H1 (cell line): ENCODE measurements around the gene APOBEC2. TPM values are rescaled to one million over a fixed set of nuclear protein-coding genes. Genes with fewer than 3 reads are reported as not detected.

ENCODE experiments used
- BACH1 ChIP-seq: IDR thresholded peaks from 2 replicates; pipeline ENCODE4 v1.6.1; 2012; ENCODE audit warnings: low read length, improper control_type of control experiment
- HDAC2 ChIP-seq, 2 experiments: fragments of 300-600 bp in 1 of 2; sonication (generic) in 1 of 2; IDR thresholded peaks; 2 replicates each; pipeline ENCODE4 v1.6.1; 2011 to 2012; ENCODE audit warnings: low read depth in 2 of 2, low read length in 2 of 2, mild to moderate bottlenecking in 2 of 2, moderate library complexity in 2 of 2, borderline replicate concordance in 1 of 2, inconsistent platforms in 1 of 2
- JUN ChIP-seq: IDR thresholded peaks from 2 replicates; pipeline ENCODE4 v1.6.1; 2011; ENCODE audit warnings: low read depth, mild to moderate bottlenecking, improper control_type of control experiment, low read length
- RBBP5 ChIP-seq: IDR thresholded peaks from 2 replicates; pipeline ENCODE4 v1.7.1; 2012; ENCODE audit warnings: low read depth, mild to moderate bottlenecking, inconsistent platforms, low read length, moderate library complexity, borderline replicate concordance
- RFX5 ChIP-seq: IDR thresholded peaks from 2 replicates; pipeline ENCODE4 v1.6.1; 2011; ENCODE audit warnings: low read depth, low read length, improper control_type of control experiment, borderline replicate concordance
- SIN3A ChIP-seq, 2 experiments: IDR thresholded peaks in 1 of 2; conservative IDR thresholded peaks in 1 of 2; 2 replicates each; pipeline ENCODE4 v1.6.1; 2011 to 2012; ENCODE audit warnings: low read length in 2 of 2, improper control_type of control experiment in 1 of 2, low read depth in 1 of 2, mild to moderate bottlenecking in 1 of 2
- TAF7 ChIP-seq: optimal IDR thresholded peaks from 2 replicates; pipeline ENCODE3; 2011; ENCODE audit warnings: low read depth, mild to moderate bottlenecking, inconsistent platforms, low read length, moderate library complexity, borderline replicate concordance
- polyA plus RNA-seq, 7 experiments: library from polyadenylated mRNA; depleted of rRNA in 3 of 7; stranded (reverse) in 5 of 7; unstranded in 2 of 7; fragments of >200 nt in 5 of 7; fragments of 200-250 nt in 2 of 7; gene quantifications; 1 replicate in 5 of 7; 2 replicates in 1 of 7; 4 replicates in 1 of 7; pipeline versions ENCODE4 v1.2.1 to v1.2.3, GENCODE V29; 2011 to 2013; ENCODE audit warnings: missing spikeins in 2 of 7, mixed read lengths in 2 of 7
- total RNA-seq: library from RNA; stranded (reverse); fragmentation: NEBNext Ultra II Directional; extraction: Animal tissue kit (Norgen Biotek cat#: 25700); gene quantifications from 2 replicates; pipeline ENCODE4 v1.2.1, GENCODE V29; 2021

APOBEC2 gene
- total and polyA plus RNA-seq, 2 of the 8 experiments (the other 6 are each of a cell fraction or from before 2014, with no cell fraction given) = not detected

DNA sequence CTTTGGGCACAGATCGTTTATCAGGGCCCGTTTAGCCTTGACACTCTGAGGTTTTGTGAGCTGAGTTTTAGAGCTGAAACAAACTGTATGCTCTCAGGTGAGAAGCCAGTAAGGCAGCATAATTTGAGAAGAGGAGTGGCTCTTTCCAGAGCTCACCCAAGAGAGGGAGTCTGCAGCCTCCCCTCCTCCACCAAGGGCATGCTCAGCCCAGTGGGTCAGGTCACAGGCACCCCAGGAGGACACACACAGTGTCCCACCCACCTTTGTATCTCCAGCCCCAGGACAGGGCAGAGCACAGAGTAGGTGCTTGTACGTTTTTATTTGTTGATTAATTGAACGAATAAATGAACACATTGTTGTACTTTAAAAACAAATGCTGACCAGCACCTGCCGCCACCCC lies 7.3 kb upstream of the APOBEC2 start (continued):
- TF ChIP-seq TAF7 (no peak), SIN3A (conservative IDR thresholded peaks at IDR 0.05 in 1 of 2, IDR thresholded peaks at IDR 0.05 in 1 of 2; ENCODE audit: low read depth in 1 of 2, low read length in 2 of 2) (no peak), HDAC2 (IDR thresholded peaks at IDR 0.05; ENCODE audit: borderline replicate concordance in 1 of 2, low read depth in 2 of 2, low read length in 2 of 2) (no peak), RFX5 (no peak), BACH1 (no peak), JUN (no peak), RBBP5 (no peak)
- TF ChIP-seq, all 59 proteins: peak for 0
